PC-3 (cell line): ENCODE results near the gene HCFC1. TPM values are rescaled to one million over a fixed set of nuclear protein-coding genes. Genes with fewer than 3 reads are reported as not detected.

Experiments
- ATAC-seq: fragments of 200-7000 bp; cut with Tn5 transposase; 2 replicates; pipeline ENCODE4 v1.9.1; 2020; ENCODE audit warnings: mild to moderate bottlenecking, moderate library complexity
- BruUV-seq: library from RNA; stranded (reverse); fragments of 400-500 nt; replicated peaks from 2 replicates; lab custom pipeline; 2021; lab: Mats Ljungman, UMichigan
- CTCF ChIA-PET: fragments of 300-600 bp; sonication (Branson Sonifier 250); formaldehyde crosslinking; loops from one replicate; lab custom pipeline; 2022; ENCODE audit warnings: antibody characterized with exemption; lab: Charles Lee
- POLR2A ChIA-PET: fragments of 300-600 bp; sonication (Branson Sonifier 250); formaldehyde crosslinking; loops from one replicate; lab custom pipeline; 2022; ENCODE audit warnings: antibody characterized with exemption; ENCODE audit not compliant: unreplicated experiment; lab: Charles Lee
- DNase-seq: peaks from one replicate; pipeline ENCODE4 v3.0.0-alpha.2; 2015
- H2AFZ ChIP-seq: fragments of 300-600 bp; sonication (generic); 2 replicates; pipeline ENCODE4 v1.6.0; 2016; ENCODE audit warnings: antibody characterized with exemption, low read length
- H3F3A ChIP-seq: fragments of 300-600 bp; sonication (generic); one replicate; pipeline ENCODE4 v1.6.0; 2017; ENCODE audit warnings: antibody characterized with exemption, low read length, control low read depth, mild to moderate bottlenecking; ENCODE audit not compliant: unreplicated experiment
- H3K27ac ChIP-seq: fragments of 300-600 bp; sonication (generic); 2 replicates; pipeline ENCODE4 v1.5.1; 2016; ENCODE audit warnings: mild to moderate bottlenecking, low read length
- H3K27me3 ChIP-seq: fragments of 300-600 bp; sonication (generic); 2 replicates; pipeline ENCODE4 v1.6.1; 2016; ENCODE audit warnings: low read length, mixed read lengths
- H3K36me3 ChIP-seq: fragments of 300-600 bp; sonication (generic); 2 replicates; pipeline ENCODE4 v1.6.1; 2016; ENCODE audit warnings: low read depth, mixed run types, low read length, mixed read lengths
- H3K4me1 ChIP-seq: fragments of 300-600 bp; sonication (generic); 2 replicates; pipeline ENCODE4 v1.5.1; 2016; ENCODE audit warnings: low read length; ENCODE audit not compliant: insufficient read depth
- H3K4me2 ChIP-seq: fragments of 300-600 bp; sonication (generic); 2 replicates; pipeline ENCODE4 v1.6.0; 2016; ENCODE audit warnings: low read length
- H3K4me3 ChIP-seq: fragments of 300-600 bp; sonication (generic); 2 replicates; pipeline ENCODE4 v1.5.1; 2016; ENCODE audit warnings: mild to moderate bottlenecking, low read length, mixed read lengths
- H3K79me2 ChIP-seq: fragments of 300-600 bp; sonication (generic); 2 replicates; pipeline ENCODE4 v1.6.1; 2017; ENCODE audit warnings: low read length, mixed read lengths
- H3K9ac ChIP-seq: fragments of 300-600 bp; sonication (generic); 2 replicates; pipeline ENCODE4 v1.6.0; 2016; ENCODE audit warnings: mild to moderate bottlenecking, low read length
- H3K9me2 ChIP-seq: fragments of 300-600 bp; sonication (generic); replicated peaks from 2 replicates; pipeline ENCODE4 v1.6.1; 2016; ENCODE audit warnings: mixed run types, low read length, mixed read lengths
- H3K9me3 ChIP-seq: fragments of 300-600 bp; sonication (generic); 2 replicates; pipeline ENCODE4 v1.6.1; 2016; ENCODE audit warnings: low read length, mixed read lengths
- H4K20me1 ChIP-seq: fragments of 300-600 bp; sonication (generic); 2 replicates; pipeline ENCODE4 v1.6.1; 2016; ENCODE audit warnings: low read length, mixed read lengths
- CTCF ChIP-seq: fragments of 300-600 bp; sonication (generic); conservative IDR thresholded peaks from 2 replicates; pipeline ENCODE4 v1.5.1; 2017; ENCODE audit warnings: antibody characterized with exemption, low read depth, mild to moderate bottlenecking, low read length
- EZH2 ChIP-seq: fragments of 300-600 bp; sonication (generic); IDR thresholded peaks from one replicate; pipeline ENCODE4 v1.6.1; 2017; ENCODE audit warnings: antibody characterized with exemption, mild to moderate bottlenecking, low read length; ENCODE audit not compliant: unreplicated experiment
- EZH2phosphoT487 ChIP-seq: fragments of 300-600 bp; sonication (generic); IDR thresholded peaks from 2 replicates; pipeline ENCODE4 v1.6.1; 2018; ENCODE audit warnings: mild to moderate bottlenecking, antibody characterized with exemption, low read length, borderline replicate concordance
- intact Hi-C: fragments of 100-400 bp; cut with micrococcal nuclease; formaldehyde crosslinking; loops from 2 replicates; pipeline ENCODE4 v1.9.0; 2023
- total RNA-seq: library from RNA; depleted of rRNA; stranded (reverse); fragments of >200 nt; gene quantifications from 2 replicates; pipeline ENCODE4 v1.2.3, GENCODE V29; 2014

HCFC1 gene
- total RNA-seq, 1 experiment from 2014 or later, result 66.9 TPM

- no peak for DNase-seq
- Histone ChIP-seq H2AFZ (0 out of 2 replicates have a peak overlapping the region, but pooled peaks have one; percentile 63), H3K9ac (peak overlapping the region; percentile 97), H3K4me2 (peak overlapping the region; percentile 98), H3K9me2 (no peaks in the 10 kb centered on the region), H3K27me3 (no peaks in the 10 kb centered on the region), H3K79me2 (peaks cover 50% of the 10 kb centered on the region), H3K4me3 (peak overlapping the region; percentile 72), H3F3A (no peaks in the 10 kb centered on the region), H3K27ac (peak overlapping the region; percentile 79), H4K20me1 (no peaks in the 10 kb centered on the region), H3K9me3 (no peaks in the 10 kb centered on the region), H3K36me3 (peaks cover 17% of the 10 kb centered on the region), H3K4me1 (peaks cover 24% of the 10 kb centered on the region)
- no peak for TF ChIP-seq EZH2
- no peak for TF ChIP-seq CTCF
- TF ChIP-seq EZH2phosphoT487, result no peak
- intact Hi-C loops, result no loop called here
- TSS peak; percentile 81 for BruUV-seq
- POLR2A ChIA-PET, result interaction anchor here (0.6 kb wide), 1 partner anchor 506 kb away, joined by 3 read pairs; no protein-coding TSS in a partner anchor
- CTCF ChIA-PET, result interaction anchor here (0.5 kb wide), 1 partner anchor 373 kb away, joined by 4 read pairs; the partner anchor contains the start of gene DUSP9
- no peak for ATAC-seq
Observed at GRCh38 chrX:154020536-154021115, 49.0 kb upstream of the HCFC1 start.

GRCh38 chrX:154019633-154020528 lies 48.3 kb upstream of the HCFC1 start, which contains the start of gene IRAK1:
Gene IRAK1, minus strand, starts transcription at chrX:154019902. Its CDS starts 90 bp downstream, at chrX:154019812.
- Histone ChIP-seq H3K27ac (peak within 1 kb of the TSS; percentile 79), H4K20me1 (no peaks in the 10 kb centered on the region), H3K79me2 (peaks cover 51% of the 10 kb centered on the region), H3K4me2 (peak within 1 kb of the TSS; percentile 100), H2AFZ (peak within 1 kb of the TSS; percentile 63; the same call in 1 of the 2 replicates), H3K27me3 (no peaks in the 10 kb centered on the region), H3K9ac (peak within 1 kb of the TSS; percentile 97), H3K4me1 (peaks cover 24% of the 10 kb centered on the region), H3F3A (no peaks in the 10 kb centered on the region), H3K9me2 (no peaks in the 10 kb centered on the region), H3K4me3 (peak within 1 kb of the TSS; percentile 97), H3K36me3 (peaks cover 18% of the 10 kb centered on the region), H3K9me3 (no peaks in the 10 kb centered on the region)
- ChIA-PET POLR2A (interaction anchor here (0.6 kb wide), 1 partner anchor 507 kb away, joined by 3 read pairs; no protein-coding TSS in a partner anchor), CTCF (interaction anchor here (0.5 kb wide), 1 partner anchor 373 kb away, joined by 4 read pairs; the partner anchor contains the start of gene DUSP9)
- DNase-seq, result peak; percentile 73
- TF ChIP-seq CTCF (no peak), EZH2phosphoT487 (no peak), EZH2 (no peak)
- intact Hi-C loops, result no loop called here
- peak; percentile 80 for ATAC-seq
- BruUV-seq, result no TSS peak
